Vagina (tissue), 2 donors: Measurements from ENCODE around the gene SOHLH1.

ENCODE experiments used
- POLR2A ChIP-seq, 2 donors: fragments of 450-650 bp; IDR thresholded peaks; one replicate each; pipeline ENCODE4 v1.6.1; 2017; ENCODE audit warnings: antibody characterized with exemption in 2 of 2, mild to moderate bottlenecking in 2 of 2, moderate library complexity in 2 of 2
- TF ChIP-seq, protein P1 (sequence below), 3 experiments: fragments of 450-650 bp in 2 of 3; fragments of 200-600 bp in 1 of 3; sonication (generic) in 1 of 3; IDR thresholded peaks; one replicate each; pipeline ENCODE4 v1.5.1; 2017 to 2019; ENCODE audit warnings: antibody characterized with exemption in 3 of 3, mild to moderate bottlenecking in 2 of 3, moderate library complexity in 2 of 3

DNA sequence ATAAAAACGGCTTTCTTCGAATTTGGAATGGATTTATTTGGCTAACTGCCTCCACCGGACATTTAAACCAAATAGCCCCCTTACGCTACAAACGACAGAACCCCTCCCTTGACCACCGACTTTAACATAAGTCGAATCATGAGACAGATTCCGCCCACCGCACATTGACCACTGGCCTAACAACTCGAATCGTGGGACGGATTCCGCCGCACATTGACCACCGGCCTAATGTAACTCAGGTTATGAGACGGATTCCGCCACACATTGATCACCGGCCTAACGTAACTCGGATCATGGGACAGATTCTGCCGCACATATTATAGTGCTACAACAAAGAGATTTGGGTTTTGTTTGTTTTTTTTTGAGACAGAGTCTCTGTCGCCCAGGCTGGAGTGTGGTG, 38.9 kb downstream of the SOHLH1 start:
- TF ChIP-seq, protein P1, sequence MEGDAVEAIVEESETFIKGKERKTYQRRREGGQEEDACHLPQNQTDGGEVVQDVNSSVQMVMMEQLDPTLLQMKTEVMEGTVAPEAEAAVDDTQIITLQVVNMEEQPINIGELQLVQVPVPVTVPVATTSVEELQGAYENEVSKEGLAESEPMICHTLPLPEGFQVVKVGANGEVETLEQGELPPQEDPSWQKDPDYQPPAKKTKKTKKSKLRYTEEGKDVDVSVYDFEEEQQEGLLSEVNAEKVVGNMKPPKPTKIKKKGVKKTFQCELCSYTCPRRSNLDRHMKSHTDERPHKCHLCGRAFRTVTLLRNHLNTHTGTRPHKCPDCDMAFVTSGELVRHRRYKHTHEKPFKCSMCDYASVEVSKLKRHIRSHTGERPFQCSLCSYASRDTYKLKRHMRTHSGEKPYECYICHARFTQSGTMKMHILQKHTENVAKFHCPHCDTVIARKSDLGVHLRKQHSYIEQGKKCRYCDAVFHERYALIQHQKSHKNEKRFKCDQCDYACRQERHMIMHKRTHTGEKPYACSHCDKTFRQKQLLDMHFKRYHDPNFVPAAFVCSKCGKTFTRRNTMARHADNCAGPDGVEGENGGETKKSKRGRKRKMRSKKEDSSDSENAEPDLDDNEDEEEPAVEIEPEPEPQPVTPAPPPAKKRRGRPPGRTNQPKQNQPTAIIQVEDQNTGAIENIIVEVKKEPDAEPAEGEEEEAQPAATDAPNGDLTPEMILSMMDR (IDR thresholded peaks at IDR 0.05), result no peak
- no peak for TF ChIP-seq POLR2A (IDR thresholded peaks at IDR 0.05)
